CD4-positive, alpha-beta T cell treated with Interleukin-12 subunit alpha and Interleukin-12 subunit beta, for 1 hour (primary cell): ENCODE results near the gene ADAMTS1.

Source experiments
- DNase-seq: peaks from one replicate; pipeline ENCODE4 v3.0.0-alpha.2; 2020

ADAMTS1 gene

GRCh38 chr21:26844258-26845065 is 747 bp downstream of the ADAMTS1 start:
- no peak for DNase-seq

GRCh38 chr21:26843933-26844257 is 1.3 kb downstream of the ADAMTS1 start:
- no peak for DNase-seq

GRCh38 chr21:26842974-26843932 is 2.0 kb downstream of the ADAMTS1 start:
- DNase-seq: peak; percentile 13

GRCh38 chr21:26842300-26842699 is 2.9 kb downstream of the ADAMTS1 start:
- DNase-seq: no peak

GRCh38 chr21:26840912-26841311 is 4.3 kb downstream of the ADAMTS1 start:
- DNase-seq: no peak

- DNase-seq: peak; percentile 9
These were observed 5.0 kb downstream of the ADAMTS1 start for GRCh38 chr21:26840201-26840600.

- DNase-seq: no peak
These were observed 7.7 kb downstream of the ADAMTS1 start for GRCh38 chr21:26837539-26837938.

GRCh38 chr21:26836528-26836927 is 8.7 kb downstream of the ADAMTS1 start:
- no peak for DNase-seq

GRCh38 chr21:26835714-26836265 is 9.4 kb downstream of the ADAMTS1 start:
- DNase-seq: no peak

- DNase-seq: no peak
These were observed 10.0 kb downstream of the ADAMTS1 start for GRCh38 chr21:26835027-26835713.

- no peak for DNase-seq
These were observed 10.9 kb downstream of the ADAMTS1 start for GRCh38 chr21:26834181-26834905.

- no peak for DNase-seq
These were observed 11.7 kb downstream of the ADAMTS1 start for GRCh38 chr21:26833460-26833939.

GRCh38 chr21:26833011-26833410 is 12.2 kb downstream of the ADAMTS1 start:
- no peak for DNase-seq

- DNase-seq: no peak
These were observed 12.7 kb downstream of the ADAMTS1 start for GRCh38 chr21:26832546-26832945.

GRCh38 chr21:26826801-26827200 is 18.4 kb downstream of the ADAMTS1 start:
- no peak for DNase-seq

- DNase-seq: no peak
These were observed 24.7 kb downstream of the ADAMTS1 start for GRCh38 chr21:26820509-26820908.

GRCh38 chr21:26819740-26820324 is 25.4 kb downstream of the ADAMTS1 start:
- no peak for DNase-seq

- no peak for DNase-seq
These were observed 26.3 kb downstream of the ADAMTS1 start for GRCh38 chr21:26818906-26819305.

- no peak for DNase-seq
These were observed 30.0 kb downstream of the ADAMTS1 start for GRCh38 chr21:26815197-26815596.

GRCh38 chr21:26814386-26814785 is 30.8 kb downstream of the ADAMTS1 start:
- no peak for DNase-seq

GRCh38 chr21:26813426-26813998 is 31.7 kb downstream of the ADAMTS1 start:
- DNase-seq: no peak
